Panc1 (cell line): ENCODE results near the gene TMEM202. TPM values are rescaled to one million over a fixed set of nuclear protein-coding genes. Genes with fewer than 3 reads are reported as not detected.

Experiments used
- ATAC-seq: fragments of 200-7000 bp; cut with Tn5 transposase; 2 replicates; pipeline ENCODE4 v1.9.1; 2020; ENCODE audit warnings: mild to moderate bottlenecking, moderate library complexity
- BruUV-seq: library from RNA; stranded (reverse); fragments of 400-500 nt; replicated peaks from 2 replicates; lab custom pipeline; 2021; lab: Mats Ljungman, UMichigan
- CTCF ChIA-PET: fragments of 300-600 bp; sonication (Branson Sonifier 250); formaldehyde crosslinking; loops from one replicate; lab custom pipeline; 2022; ENCODE audit warnings: antibody characterized with exemption; lab: Charles Lee
- POLR2A ChIA-PET: fragments of 300-600 bp; sonication (Branson Sonifier 250); formaldehyde crosslinking; loops from one replicate; lab custom pipeline; 2022; ENCODE audit warnings: antibody characterized with exemption; lab: Charles Lee
- DNase-seq: peaks from one replicate; pipeline ENCODE4 v3.0.0-alpha.2; 2010; ENCODE audit warnings: low read depth, low spot score
- H3K27ac ChIP-seq: 2 replicates; pipeline ENCODE4 v1.5.1; 2011; ENCODE audit warnings: mild to moderate bottlenecking, low read length, inconsistent platforms
- H3K27me3 ChIP-seq: fragments of 200-500 bp; sonication (Bioruptor generic); 2 replicates; pipeline ENCODE4 v1.6.0; 2014; ENCODE audit warnings: low read length, inconsistent platforms; ENCODE audit not compliant: control insufficient read depth, insufficient read depth
- H3K36me3 ChIP-seq: fragments of 200-500 bp; sonication (Bioruptor generic); 2 replicates; pipeline ENCODE4 v1.5.1; 2014; ENCODE audit warnings: inconsistent platforms, mild to moderate bottlenecking, low read length, moderate library complexity; ENCODE audit not compliant: control insufficient read depth, insufficient read depth
- H3K4me1 ChIP-seq: 2 replicates; pipeline ENCODE4 v1.5.1; 2011; ENCODE audit warnings: inconsistent platforms, mild to moderate bottlenecking, low read length, moderate library complexity; ENCODE audit not compliant: control insufficient read depth, insufficient read depth
- H3K4me3 ChIP-seq, 2 experiments: 2 replicates each; pipeline ENCODE4 v1.5.1; 2011 to 2012; ENCODE audit warnings: low read depth in 2 of 2, low read length in 2 of 2, mild to moderate bottlenecking in 2 of 2, inconsistent platforms in 1 of 2, moderate library complexity in 1 of 2
- H3K9me3 ChIP-seq: fragments of 200-500 bp; sonication (Bioruptor generic); 2 replicates; pipeline ENCODE4 v1.5.1; 2014; ENCODE audit warnings: low read depth, mild to moderate bottlenecking, inconsistent platforms, low read length, moderate library complexity; ENCODE audit not compliant: control insufficient read depth, insufficient read depth
- POLR2AphosphoS5 ChIP-seq: IDR thresholded peaks from 2 replicates; pipeline ENCODE4 v1.6.1; 2012; ENCODE audit warnings: mild to moderate bottlenecking, low read depth, low read length, moderate library complexity
- REST ChIP-seq, 2 experiments: IDR thresholded peaks; 2 replicates each; pipeline ENCODE4 v1.6.1; 2011 to 2012; ENCODE audit warnings: low read depth in 2 of 2, control low read depth in 1 of 2, low read length in 1 of 2, mild to moderate bottlenecking in 1 of 2, moderate library complexity in 1 of 2; ENCODE audit not compliant: insufficient read depth in 1 of 2
- SIN3A ChIP-seq: IDR thresholded peaks from 2 replicates; pipeline ENCODE4 v1.6.1; 2012; ENCODE audit warnings: low read depth, mild to moderate bottlenecking, low read length, moderate library complexity, borderline replicate concordance; ENCODE audit not compliant: insufficient read depth
- TCF7L2 ChIP-seq: IDR thresholded peaks from 2 replicates; pipeline ENCODE4 v1.6.1; 2011; ENCODE audit warnings: mild to moderate bottlenecking, low read depth, low read length, inconsistent platforms
- in situ Hi-C: cut with HindIII; loops from 2 replicates; pipeline ENCODE4 v1.10.0; 2016; ENCODE audit warnings: low sequenced_read_pairs, low pct_unique_long_range_greater_than_20kb
- intact Hi-C: fragments of 100-400 bp; cut with micrococcal nuclease; formaldehyde crosslinking; loops from one replicate; pipeline ENCODE4 v1.10.0; 2022; ENCODE audit not compliant: unreplicated experiment
- total RNA-seq: library from RNA; stranded (reverse); gene quantifications from one replicate; pipeline ENCODE4 v1.2.1, GENCODE V29; 2021; ENCODE audit not compliant: unreplicated experiment
- TF ChIP-seq, protein P1 (sequence below): fragments of 450-650 bp; IDR thresholded peaks from 2 replicates; pipeline ENCODE4 v1.5.1; 2017; ENCODE audit warnings: mild to moderate bottlenecking

TMEM202 gene
- total RNA-seq, 1 experiment from 2014 or later = not detected

GRCh38 chr15:72445426-72445825, 47.3 kb downstream of the TMEM202 start:
- POLR2A ChIA-PET = no interaction called here
- Histone ChIP-seq H3K27me3 (no peaks in the 10 kb centered on the region), H3K4me3 (no peak overlapping the region), H3K4me1 (no peaks in the 10 kb centered on the region), H3K27ac (no peak overlapping the region), H3K36me3 (no peaks in the 10 kb centered on the region; the same call in 1 of the 2 replicates), H3K9me3 (no peaks in the 10 kb centered on the region)
- BruUV-seq = no TSS peak
- CTCF ChIA-PET = interaction anchor here (0.6 kb wide), 1 partner anchor 88 kb away, joined by 7 read pairs; no protein-coding TSS in a partner anchor
- TF ChIP-seq, protein P1, sequence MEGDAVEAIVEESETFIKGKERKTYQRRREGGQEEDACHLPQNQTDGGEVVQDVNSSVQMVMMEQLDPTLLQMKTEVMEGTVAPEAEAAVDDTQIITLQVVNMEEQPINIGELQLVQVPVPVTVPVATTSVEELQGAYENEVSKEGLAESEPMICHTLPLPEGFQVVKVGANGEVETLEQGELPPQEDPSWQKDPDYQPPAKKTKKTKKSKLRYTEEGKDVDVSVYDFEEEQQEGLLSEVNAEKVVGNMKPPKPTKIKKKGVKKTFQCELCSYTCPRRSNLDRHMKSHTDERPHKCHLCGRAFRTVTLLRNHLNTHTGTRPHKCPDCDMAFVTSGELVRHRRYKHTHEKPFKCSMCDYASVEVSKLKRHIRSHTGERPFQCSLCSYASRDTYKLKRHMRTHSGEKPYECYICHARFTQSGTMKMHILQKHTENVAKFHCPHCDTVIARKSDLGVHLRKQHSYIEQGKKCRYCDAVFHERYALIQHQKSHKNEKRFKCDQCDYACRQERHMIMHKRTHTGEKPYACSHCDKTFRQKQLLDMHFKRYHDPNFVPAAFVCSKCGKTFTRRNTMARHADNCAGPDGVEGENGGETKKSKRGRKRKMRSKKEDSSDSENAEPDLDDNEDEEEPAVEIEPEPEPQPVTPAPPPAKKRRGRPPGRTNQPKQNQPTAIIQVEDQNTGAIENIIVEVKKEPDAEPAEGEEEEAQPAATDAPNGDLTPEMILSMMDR = no peak
- no peak for TF ChIP-seq POLR2AphosphoS5
- TF ChIP-seq REST (IDR thresholded peaks at IDR 0.05; ENCODE audit: insufficient read depth in 1 of 2, low read depth in 2 of 2, low read length in 1 of 2) = no peak
- no peak for TF ChIP-seq TCF7L2
- TF ChIP-seq SIN3A = no peak
- in situ Hi-C loops = no loop called here
- ATAC-seq (no peak), DNase-seq (no peak)
- intact Hi-C loops = no loop called here

DNA sequence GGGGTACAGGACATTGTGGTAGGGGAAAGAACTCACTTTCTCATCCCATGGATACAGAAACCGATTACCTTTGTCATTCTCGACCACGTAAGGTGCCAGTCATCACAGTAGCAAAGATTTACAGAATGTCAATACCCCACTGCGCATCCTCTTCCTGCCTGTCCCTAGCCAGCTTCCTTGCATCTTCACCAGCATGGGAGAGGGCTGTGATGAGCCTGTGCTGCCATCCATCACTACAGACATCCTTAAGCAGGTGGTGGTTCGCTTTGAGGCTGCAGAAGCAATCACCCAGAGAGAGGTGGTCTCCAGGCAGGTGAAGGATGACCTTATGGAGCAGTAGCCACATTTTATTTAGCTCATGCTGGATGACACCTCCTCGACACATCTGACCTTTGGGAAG, 52.7 kb downstream of the TMEM202 start:
- no peak overlapping the region for H3K4me3 ChIP-seq
- no peaks in the 10 kb centered on the region for H3K27me3 ChIP-seq
- in situ Hi-C loops = no loop called here
- no peak overlapping the region for H3K27ac ChIP-seq
- POLR2A ChIA-PET = no interaction called here
- ATAC-seq = peak; percentile 45; the same call in 1 of the 2 replicates
- CTCF ChIA-PET = interaction anchor here (0.5 kb wide), 1 partner anchor 469 kb away, joined by 8 read pairs; no protein-coding TSS in a partner anchor
- no peaks in the 10 kb centered on the region for H3K36me3 ChIP-seq
- DNase-seq = no peak
- intact Hi-C loops = no loop called here
- H3K4me1 ChIP-seq = no peaks in the 10 kb centered on the region
- BruUV-seq = no TSS peak
- TF ChIP-seq POLR2AphosphoS5 (no peak), SIN3A (no peak), TCF7L2 (no peak), REST (IDR thresholded peaks at IDR 0.05; ENCODE audit: insufficient read depth in 1 of 2, low read depth in 2 of 2, low read length in 1 of 2) (no peak)
- TF ChIP-seq, protein P1 = no peak
- H3K9me3 ChIP-seq = no peaks in the 10 kb centered on the region
